Measurements from ENCODE around the gene LTBP3.

The LTBP3 gene

DNA sequence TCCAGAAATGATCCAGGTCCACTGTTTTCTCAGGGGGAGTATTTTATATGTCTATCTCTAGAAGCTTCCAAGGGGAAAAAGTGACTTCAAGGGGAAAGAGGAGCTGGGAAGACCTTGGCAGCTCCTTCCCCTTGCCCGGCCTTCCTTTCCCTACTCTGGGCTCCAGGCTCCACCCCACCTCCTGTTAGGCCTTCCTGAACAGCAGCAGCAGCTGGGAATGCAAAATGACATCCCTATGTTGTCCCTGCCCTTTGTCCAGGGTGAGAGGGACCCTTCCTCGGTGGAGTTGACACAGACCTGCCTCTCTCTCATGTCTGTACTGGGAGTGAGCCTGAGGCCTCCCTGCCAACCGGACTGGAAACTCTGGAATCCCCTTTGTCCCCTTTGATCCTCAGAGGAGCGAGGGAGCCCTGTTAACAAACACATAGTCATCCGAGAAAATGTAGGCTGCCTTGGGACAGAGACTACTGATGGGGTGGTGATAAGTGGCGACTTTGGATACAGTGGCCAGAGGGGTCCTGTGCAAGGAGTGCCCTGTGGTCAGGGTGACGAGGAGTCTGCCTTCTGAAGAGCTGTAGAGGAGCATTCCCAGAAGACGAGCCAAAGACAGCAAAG, 68.3 kb downstream of the LTBP3 start:
- H3K36me3 Mint-ChIP-seq (ENCODE audit: low read depth), result no peaks in the 10 kb centered on the region
- peak overlapping the region; percentile 100 for H3K27ac Mint-ChIP-seq
- peak overlapping the region; percentile 76 for H3K4me3 Mint-ChIP-seq
- H3K4me1 Mint-ChIP-seq, result peaks cover 99% of the 10 kb centered on the region
- peaks cover 9% of the 10 kb centered on the region for H3K27me3 Mint-ChIP-seq (ENCODE audit: low read depth, poor library complexity)
- no peaks in the 10 kb centered on the region for H3K9me3 Mint-ChIP-seq
- no peak for TF ChIP-seq CTCF (IDR thresholded peaks at IDR 0.05)
- peak; percentile 28 for DNase-seq

- Mint-ChIP-seq H3K4me1 (peaks cover 96% of the 10 kb centered on the region), H3K9me3 (no peaks in the 10 kb centered on the region), H3K36me3 (ENCODE audit: low read depth) (no peaks in the 10 kb centered on the region), H3K27me3 (ENCODE audit: low read depth, poor library complexity) (peaks cover 7% of the 10 kb centered on the region), H3K4me3 (peak overlapping the region; percentile 76), H3K27ac (peak overlapping the region; percentile 100)
- peak; percentile 71 for DNase-seq
- no peak for TF ChIP-seq CTCF (IDR thresholded peaks at IDR 0.05)
Observed at GRCh38 chr11:65489035-65489705, 69.0 kb downstream of the LTBP3 start.
